Measurements from ENCODE around the gene TMEM181. TPM values are rescaled to one million over a fixed set of nuclear protein-coding genes. Genes with fewer than 3 reads are reported as not detected.

Gene TMEM181
- total RNA-seq (ENCODE audit: low replicate concordance): 26.4 and 38.3 TPM in 2 replicates

DNA sequence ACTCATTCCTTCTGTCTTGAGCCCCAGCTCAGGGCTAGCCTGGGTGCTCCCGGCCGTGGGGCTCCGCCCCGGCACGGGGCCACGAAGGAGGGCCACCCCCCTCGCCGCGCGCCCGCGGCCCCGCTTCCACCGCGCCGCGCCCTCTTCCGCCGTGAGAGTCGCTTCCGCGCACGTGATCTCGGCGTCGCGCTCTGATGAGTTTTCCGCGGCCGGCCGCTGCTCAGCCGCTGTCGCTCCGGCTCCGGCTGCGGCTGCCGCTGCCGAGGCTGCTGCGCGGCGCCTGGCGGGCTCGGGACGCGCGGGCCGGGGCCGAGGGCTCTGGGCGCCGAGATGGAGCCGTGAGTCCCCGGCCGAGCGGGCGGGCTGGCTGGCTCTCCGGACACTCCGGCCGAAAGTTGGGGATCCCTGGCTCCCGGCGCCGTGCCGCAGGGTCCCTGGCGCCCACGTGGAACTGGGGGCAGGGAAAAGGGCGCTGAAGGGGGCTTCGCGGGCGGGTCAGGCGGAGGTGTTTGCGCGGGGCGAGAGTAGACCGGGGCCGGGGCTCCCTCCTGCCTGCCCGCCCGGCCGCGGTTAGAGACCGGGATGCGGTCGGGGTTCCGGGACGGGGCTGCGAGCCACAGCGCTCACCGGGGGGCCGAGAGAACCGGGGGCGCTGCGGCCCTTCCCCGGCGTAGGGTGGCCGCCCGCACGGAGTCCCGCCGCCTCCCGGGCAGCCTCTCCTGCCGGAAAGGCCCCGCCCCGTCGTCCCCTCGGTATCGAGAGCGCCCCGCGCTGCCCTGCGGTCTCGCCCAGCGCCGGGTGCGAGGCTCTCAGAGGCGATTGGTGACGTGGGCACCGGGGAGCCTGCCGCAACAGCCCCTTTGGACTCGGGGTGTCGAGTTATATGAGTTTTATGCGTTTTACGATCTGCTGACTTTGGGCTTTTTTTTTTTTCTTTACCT, at the start of gene TMEM181:
TMEM181 (plus strand) TSS at position 197 of the 941 bp plus-strand sequence; CDS start at position 331, 134 bp downstream.

GRCh38 chr6:158644231-158645063, 84.6 kb downstream of the TMEM181 start, which contains the start of gene DYNLT1:
Gene DYNLT1, minus strand, starts transcription at chr6:158644743. Its CDS starts 35 bp downstream, at chr6:158644708.

DNA sequence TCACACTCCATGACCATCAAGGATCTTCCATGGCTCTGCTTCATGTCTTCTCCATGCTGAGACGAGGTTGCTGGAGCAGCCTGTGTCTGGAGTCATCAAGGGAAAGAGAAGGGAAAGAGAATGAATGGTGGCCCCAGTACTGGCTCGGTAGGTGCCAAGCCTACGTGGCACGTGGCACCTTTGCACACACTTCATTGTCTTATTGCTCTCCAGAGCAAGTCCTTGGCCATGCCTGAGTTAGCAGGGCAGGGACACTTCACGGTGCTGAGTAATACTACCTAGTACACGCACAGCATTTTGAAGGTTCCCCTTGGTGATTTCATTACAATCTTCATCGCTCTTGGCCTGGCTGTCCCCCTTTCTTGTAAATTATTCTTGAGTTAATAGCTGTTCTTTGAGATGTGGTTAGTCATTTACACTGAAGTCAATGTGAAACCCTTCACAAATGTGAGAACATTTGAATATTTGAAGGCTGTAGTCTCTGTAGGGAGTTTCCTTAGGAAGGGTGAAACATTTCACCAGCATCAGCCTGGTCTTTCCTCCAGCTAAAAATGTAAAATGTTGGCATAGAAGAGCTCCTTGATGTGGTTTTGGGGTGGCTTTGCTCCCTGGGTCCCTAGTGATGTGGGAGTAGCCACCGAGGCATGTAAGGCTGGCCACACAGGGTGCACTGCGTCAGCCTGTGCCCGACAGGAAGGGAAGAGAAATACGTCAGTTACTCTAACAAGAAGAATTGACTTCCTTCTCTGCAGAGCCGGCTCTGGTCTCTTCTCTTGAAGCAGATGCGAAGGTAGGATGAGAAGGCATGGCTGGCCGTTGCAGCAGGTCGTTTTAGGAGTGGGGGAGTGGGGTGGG, 89.6 kb downstream of the TMEM181 start, which contains the start of gene SYTL3:
SYTL3 (plus strand) TSS at position 766 of the 855 bp plus-strand sequence. CDS start 13,215 bp downstream, outside the sequence.

Other genes with a start within 250 kb of the TMEM181 start
- gene TULP4, start 247.6 kb upstream of the TMEM181 start, total RNA-seq (ENCODE audit: low replicate concordance): 79.6 and 87.7 TPM in 2 replicates
- gene DYNLT1, start 84.7 kb downstream of the TMEM181 start, total RNA-seq (ENCODE audit: low replicate concordance): 91.4 and 127 TPM in 2 replicates
- 0.82 and 1.4 TPM in 2 replicates for gene SYTL3, start 90.0 kb downstream of the TMEM181 start, total RNA-seq (ENCODE audit: low replicate concordance)